Skin epidermis (tissue), 12 donors: ENCODE data around the gene DEFB129.
A peak's percentile ranks its signal among the peaks of the same experiment; 100 is the strongest.
"Not testable (repeated sequence)": the region's sequence is repeated elsewhere in the genome, so short reads cannot be mapped to it uniquely, and the experiment has no call there.

Experiments
- H3K27ac ChIP-seq, 21 experiments: fragments of 200-600 bp; sonication (generic) in 11 of 21; one replicate each; pipeline ENCODE4 v1.5.0; 2020; ENCODE audit warnings: mild to moderate bottlenecking in 3 of 21, inconsistent platforms in 2 of 21, moderate library complexity in 2 of 21
- H3K4me3 ChIP-seq, 7 experiments: fragments of 200-600 bp; sonication (generic) in 2 of 7; one replicate each; pipeline ENCODE4 v1.5.0; 2020; ENCODE audit warnings: inconsistent platforms in 2 of 7, mild to moderate bottlenecking in 2 of 7, moderate library complexity in 1 of 7

The DEFB129 gene

DNA sequence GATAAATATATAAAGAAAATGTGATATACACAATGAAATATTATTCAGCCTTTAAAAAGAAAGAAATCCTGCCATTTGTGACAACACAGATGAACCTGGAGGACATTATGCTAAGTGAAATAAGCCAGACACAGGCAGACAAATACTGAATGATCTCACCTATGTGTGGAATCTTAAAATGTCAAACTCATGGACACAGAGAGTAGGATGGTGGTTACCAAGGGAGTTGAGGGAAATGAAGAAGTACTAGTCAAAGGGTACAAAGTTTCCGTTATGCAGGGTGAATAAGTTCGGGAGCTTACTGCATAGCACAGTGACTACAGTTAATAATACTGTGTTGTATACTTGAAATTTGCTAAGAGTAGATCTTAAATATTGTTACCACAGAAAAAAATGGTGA, 15.8 kb downstream of the DEFB129 start:
- Histone ChIP-seq H3K27ac (no peak overlapping the region), H3K4me3 (no peak overlapping the region)

DNA sequence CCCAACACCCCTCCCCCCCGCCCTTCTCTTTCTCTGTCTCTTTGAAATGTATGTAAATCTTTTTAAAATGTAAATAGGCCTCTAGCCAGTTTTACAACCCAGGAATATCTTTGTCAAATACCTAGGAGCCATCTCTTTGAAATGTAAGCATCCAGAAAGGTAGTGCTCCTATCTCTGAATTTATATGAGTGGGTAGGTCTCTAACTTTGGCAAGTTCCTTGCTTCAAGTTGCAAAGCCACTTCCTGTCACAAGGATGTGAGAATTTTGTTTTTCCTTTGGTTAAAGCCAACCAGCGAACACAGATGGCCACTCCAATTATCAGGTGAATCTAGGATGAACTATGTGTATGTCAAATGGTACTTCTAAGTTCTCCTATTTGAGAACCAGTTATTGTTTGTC, 24.3 kb downstream of the DEFB129 start:
- H3K4me3 ChIP-seq: no peak overlapping the region
- H3K27ac ChIP-seq: no peak overlapping the region

DNA sequence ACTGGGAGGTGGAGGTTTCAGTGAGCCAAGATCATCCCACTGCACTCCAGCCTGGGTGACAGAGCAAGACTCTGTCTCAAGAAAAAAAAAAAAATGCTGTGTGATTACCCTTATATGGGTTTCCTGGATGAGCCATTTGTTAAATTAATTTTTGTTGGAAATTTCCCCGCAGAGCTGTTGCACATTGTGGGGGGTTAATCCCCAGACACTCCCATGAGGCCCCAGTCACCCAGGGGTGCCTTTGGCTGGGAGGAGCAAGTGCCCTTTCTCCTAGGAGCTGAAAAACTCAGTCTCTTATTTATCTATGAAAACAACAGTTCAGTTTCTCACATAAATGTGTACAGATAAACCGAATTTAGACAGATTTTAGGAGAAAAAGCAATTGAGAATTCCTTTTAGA, 25.7 kb downstream of the DEFB129 start:
- Histone ChIP-seq H3K4me3 (no peak overlapping the region), H3K27ac (no peak overlapping the region)

DNA sequence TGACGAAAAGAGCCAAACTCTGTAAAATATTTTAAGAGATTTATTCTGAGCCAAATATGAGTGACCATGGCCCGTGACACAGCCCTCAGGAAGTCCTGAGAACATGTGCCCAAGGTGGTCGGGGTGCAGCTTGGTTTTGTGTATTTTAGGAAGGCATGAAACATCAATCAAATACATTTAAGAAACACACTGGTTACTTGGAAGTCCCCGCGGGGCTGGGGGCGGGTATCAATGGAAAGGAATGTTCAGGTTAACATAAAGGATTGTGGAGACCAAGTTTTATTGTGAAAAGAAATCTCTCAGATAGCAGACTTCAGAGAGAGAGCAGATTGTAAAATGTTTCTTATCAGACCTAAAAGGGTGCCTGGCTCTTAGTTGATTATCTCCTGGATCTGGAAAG, 26.4 kb downstream of the DEFB129 start:
- H3K4me3 ChIP-seq, H3K27ac ChIP-seq: not testable (repeated sequence)

DNA sequence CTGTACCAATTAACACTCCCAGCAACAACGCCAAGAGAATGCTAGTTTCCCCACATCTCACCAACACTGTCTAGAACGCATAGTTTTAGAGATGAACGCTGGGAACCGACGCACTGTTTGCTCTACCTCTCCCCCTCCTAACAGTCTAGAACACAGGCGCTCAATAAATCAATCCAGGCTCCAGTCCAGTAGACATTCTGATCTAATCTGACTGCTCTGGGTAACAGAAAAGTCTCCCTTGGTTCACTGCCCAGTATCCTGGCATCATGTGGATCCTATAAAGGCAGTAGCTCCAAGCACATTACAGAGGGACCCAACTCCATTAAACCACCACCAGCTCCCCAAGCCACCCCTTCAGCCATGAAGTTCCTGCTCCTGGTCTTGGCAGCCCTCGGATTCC, 30.4 kb downstream of the DEFB129 start, which contains the start of gene DEFB132:
TSS of gene DEFB132 (plus strand) at position 306 of the 400 bp plus-strand sequence. CDS start at position 361, 55 bp downstream.
- no peak within 1 kb of the TSS for H3K4me3 ChIP-seq
- H3K27ac ChIP-seq: no peak within 1 kb of the TSS

DNA sequence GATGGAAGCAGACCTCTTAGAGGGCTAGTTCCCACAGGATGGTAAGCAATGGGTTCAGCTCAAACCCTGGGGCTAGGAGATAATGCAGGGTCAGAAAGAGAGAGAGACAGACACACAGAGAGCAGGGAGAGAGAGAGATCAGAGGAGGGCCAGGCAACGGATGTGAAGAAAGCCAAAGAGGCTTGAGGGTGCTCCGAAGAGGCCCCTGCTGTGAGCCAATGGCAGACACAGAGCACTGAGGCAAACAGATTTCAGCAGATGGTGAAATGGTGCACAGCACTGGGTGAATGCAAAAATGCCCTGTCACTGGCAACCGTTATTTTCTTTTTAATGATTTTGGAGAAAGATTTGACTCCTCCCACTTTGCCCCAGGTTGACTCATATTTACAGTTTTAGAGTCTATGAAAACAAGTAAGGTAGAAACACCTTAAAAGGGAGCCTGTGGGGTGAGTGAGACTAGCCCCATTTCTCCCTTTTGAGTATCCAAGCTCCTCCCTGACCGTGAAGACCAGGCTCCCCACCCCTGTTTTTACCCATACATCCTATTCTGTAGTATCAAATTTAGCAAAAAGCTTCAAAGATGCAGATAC, 31.3 kb downstream of the DEFB129 start:
- H3K4me3 ChIP-seq: no peak overlapping the region
- no peak overlapping the region for H3K27ac ChIP-seq

DNA sequence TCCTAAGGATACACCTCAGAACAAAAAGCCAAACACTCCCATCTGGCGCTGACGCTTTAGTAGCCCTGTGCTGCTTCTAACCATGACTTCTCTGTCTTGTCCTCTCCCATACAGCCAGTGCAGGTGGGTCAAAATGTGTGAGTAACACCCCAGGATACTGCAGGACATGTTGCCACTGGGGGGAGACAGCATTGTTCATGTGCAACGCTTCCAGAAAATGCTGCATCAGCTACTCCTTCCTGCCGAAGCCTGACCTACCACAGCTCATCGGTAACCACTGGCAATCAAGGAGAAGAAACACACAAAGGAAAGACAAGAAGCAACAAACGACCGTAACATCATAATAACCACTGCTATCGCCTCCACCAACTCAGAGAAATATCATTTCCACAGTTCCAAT, 31.9 kb downstream of the DEFB129 start:
- no peak overlapping the region for H3K4me3 ChIP-seq
- no peak overlapping the region for H3K27ac ChIP-seq

DNA sequence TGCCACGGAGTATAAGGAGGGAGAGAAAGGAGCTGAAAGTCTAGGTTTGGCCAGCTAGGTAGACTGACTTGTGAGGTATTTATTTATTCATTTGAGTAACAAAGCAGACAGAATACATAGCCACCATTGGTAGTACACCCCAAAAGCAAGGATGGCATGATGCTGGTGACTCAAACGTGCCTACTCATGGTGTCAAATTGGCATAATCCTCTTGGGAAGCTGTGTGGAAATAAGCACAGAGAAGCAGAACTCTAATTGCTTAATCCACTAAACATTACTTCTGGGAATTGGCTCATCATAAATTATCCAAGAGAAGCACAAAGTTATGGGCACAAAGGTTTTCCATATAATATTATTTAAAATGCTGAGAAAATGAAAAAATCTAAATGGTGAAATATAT, 32.9 kb downstream of the DEFB129 start:
- Histone ChIP-seq H3K4me3 (no peak overlapping the region), H3K27ac (no peak overlapping the region)

DNA sequence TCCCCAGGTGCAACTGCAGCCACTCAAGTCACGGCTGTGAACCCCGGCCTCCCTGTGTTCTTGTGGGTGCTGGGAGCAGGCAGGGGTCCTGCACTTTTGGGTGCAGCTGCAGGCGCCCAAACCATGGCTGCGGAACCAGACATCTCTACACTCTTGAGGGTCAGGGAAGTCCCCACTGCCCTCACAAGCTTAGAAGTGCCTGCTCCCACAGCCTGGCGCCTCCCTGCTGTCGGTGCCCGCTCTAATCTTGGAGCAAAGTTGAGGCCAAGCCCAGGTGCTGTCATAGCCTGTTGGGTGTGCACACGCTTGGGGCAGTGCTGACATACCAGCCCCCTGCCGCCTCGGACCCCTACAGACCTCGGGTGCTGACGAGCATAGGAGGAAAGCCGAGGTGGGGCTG, 36.6 kb downstream of the DEFB129 start:
- Histone ChIP-seq H3K27ac (no peak overlapping the region), H3K4me3 (no peak overlapping the region)

DNA sequence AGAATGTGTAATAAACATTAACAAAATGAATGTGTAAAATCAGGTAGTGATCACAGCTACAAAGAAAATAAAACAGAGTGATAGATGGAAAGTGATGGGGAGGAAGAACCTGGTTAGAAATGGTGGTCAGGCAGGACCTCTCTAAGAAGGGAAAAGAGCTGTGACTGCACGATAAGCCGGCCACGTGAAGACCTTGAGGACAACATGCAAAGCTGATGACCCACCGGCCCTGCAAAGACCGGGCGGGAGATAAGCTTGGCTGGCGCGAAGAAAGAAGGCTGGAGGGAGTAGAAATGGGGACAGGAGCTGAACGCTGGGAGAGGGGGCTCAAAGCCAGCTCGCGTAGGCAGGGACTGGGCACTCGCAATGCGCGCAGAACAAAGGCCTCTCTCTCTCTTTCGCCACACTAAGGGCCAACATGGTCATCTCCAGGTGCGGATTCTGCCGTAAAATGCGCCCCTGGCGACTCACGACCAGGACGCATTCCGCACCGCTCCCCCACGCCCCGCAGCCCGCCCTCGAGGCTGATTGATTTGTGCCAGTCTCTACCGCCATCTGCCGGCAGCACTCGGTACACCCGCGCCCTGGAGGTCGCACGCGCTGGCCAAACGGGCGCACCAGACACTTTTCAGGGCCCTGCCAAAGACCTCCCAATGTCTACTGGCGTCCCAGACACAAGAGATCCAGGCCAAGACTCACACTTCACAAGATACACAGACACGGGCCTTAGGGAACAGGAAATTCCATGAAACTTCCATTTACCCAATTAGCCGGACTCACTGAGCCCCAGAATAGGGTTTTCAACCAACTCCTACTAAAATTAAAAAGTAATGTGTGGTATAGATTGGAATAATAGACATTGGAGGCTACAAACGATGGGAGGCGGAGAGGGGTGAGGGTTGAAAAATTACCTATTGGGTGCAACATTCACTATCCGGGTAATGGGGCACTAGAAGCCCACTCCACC, 39.8 kb downstream of the DEFB129 start:
- Histone ChIP-seq H3K4me3 (peak overlapping the region; percentile 18 to 48 (median 25)), H3K27ac (peak overlapping the region in 1 of 21 experiments; percentile 43)

DNA sequence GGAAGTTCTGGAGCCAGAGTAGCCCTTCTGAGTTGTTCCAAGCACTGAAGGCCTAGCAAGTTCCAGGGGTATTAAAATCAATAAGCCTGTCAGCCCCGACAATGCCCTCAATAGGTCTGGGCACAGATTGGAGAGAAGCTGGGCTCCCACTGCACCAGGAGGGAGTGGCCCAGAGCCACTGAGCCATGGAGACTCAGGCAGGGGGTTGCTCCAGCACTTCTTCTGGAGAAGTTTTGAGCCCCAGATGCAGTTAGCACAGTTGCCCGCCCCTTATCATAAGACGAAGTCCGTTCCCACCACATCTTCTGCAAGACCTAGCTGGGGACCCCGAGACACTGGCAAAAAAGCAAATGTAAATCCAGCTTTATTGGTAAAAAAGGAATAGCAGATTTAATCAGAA, 43.5 kb downstream of the DEFB129 start:
- H3K4me3 ChIP-seq: no peak overlapping the region

DNA sequence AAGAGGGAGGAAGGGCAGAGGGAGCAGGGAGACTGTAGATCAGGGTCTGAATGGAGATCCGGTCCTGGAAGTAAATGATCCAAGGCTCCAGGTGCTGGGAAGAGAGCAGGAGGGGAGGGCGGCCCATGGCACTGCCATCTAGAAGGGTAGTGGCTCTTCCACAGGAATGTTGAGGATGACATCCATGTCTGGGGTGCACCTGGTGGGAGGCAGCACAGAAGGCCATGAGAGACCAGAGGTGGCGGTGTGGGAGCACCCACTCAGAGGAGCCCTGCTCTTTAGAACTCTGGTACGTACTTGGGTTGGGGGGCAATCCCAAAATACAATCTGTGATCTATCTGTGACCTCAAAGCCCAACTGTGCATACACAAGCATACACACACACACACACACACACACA, 44.0 kb downstream of the DEFB129 start:
- H3K27ac ChIP-seq: no peak overlapping the region
- no peak overlapping the region for H3K4me3 ChIP-seq

More for the DNA sequence above, 43.5 kb downstream of the DEFB129 start:
- H3K27ac ChIP-seq: no peak overlapping the region

DNA sequence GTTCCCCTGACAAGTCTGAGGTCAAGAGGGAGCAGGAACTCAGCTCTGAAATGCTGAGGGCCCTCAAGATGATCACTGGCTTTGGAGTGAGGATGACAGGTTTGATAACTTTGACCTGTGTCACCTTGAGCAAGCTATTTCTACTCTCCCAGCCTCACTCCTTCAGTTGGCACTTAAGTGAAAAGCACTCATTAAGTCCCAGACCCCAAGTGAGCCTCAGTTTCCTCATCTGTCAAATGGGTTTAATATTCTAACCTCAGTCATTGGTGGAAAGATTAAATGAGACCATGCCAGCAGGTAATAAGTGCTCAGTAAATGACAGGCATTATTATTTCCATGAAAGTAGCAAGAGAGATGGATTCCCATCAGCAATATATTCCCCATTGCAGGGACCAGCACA, 44.5 kb downstream of the DEFB129 start:
- no peak overlapping the region for H3K4me3 ChIP-seq
- no peak overlapping the region for H3K27ac ChIP-seq

DNA sequence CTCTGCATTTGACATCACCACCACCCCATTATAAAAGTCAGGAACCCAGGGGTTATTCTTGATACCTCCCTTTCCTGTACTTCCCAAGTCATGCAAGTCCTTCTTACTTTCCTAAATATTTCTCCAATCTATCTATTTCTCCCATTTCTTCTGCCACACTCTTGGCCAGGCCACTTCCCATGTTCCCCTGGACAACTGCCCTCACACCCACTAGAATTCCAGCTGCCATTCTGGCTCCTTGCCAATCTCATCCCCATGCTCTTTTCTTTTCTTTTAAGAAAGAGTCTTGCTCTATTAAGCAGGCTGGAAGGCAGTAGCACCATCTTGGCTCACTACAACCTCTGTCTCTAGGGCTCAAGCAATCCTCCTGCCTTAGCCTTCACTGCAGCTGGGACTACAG, 45.7 kb downstream of the DEFB129 start:
- H3K27ac ChIP-seq: no peak overlapping the region
- no peak overlapping the region for H3K4me3 ChIP-seq

DNA sequence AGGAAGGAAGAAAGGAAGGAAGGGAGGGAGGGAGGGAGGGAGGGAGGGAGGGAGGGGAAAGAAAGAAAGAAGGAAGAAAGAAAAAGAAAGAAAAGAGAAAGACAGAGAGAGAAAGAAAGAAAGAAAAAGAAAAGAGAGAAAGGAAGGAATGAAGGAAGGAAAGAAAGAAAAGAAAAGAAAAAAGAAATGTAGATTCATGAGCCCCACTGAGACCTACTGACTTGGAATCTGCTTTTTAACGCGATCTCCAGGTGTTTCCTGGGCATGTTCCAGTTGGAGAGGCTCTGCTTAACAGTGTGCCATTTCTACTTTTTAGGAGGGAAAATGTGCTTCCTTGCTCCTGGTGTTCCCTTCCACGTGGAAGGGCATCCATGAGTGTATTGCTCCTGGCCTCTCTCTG, 46.8 kb downstream of the DEFB129 start:
- Histone ChIP-seq H3K27ac (no peak overlapping the region), H3K4me3 (no peak overlapping the region)

DNA sequence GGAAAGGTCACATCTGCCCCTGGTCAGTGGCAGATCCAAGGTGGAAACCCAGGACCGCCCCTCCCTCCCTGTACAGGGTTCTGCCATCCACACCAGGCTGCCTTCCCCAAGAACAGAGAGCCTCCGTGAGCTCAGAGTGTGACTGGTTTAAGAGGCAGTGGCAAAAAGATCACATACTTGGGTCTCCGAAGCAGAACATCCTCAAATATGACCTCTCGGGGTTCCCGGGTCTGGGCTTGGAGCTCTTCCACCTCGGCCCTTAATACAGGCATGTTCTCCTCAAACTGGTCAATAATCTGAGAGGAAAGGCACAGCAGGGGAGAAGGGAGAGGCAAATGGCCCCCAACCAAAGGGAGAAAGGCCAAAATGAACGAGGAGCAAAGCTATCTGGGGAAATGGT, 48.7 kb downstream of the DEFB129 start:
- no peak overlapping the region for H3K27ac ChIP-seq
- no peak overlapping the region for H3K4me3 ChIP-seq

DNA sequence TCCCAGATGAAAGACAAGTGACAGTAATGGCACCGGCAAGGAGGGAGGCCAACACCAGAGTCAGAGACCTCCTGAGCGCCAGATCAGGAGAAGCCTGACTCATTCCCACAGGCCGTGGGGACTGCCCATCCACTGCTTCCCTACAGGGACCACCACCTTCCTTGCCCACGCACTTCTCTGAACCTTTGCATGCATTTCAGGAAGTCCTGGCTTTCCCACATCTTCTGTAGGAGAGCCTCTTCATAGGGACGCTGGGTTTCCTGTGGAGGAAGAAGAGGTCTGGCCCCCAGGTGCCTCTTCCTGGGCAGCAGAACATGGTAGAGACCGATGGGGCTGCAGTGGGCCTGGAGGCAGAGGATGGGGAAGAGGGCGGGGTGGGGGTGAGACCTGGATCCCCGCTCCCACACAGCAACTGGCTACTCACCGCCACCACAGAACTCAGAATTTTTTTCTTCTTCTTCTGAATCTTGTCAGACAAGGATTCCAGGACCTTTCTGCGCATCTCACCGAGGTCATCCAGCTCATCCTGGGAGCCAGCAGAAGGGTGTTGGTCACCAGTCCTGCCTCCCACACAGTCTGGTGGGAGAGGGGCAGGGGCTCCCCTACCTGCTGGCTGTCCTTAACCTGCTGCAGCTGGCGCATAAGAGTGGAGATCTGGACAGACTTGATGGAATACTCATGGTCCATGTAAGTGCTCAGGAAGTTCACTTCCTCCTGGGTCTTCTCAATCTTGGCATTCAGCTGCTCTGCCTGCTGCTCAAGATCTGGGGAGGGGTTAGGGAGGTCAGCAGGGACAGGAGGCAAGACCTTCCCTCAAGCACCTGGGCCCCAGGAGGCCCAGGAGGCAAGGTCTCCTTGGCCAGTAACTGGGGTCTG, 49.8 kb downstream of the DEFB129 start:
- no peak overlapping the region for H3K27ac ChIP-seq
- no peak overlapping the region for H3K4me3 ChIP-seq

DNA sequence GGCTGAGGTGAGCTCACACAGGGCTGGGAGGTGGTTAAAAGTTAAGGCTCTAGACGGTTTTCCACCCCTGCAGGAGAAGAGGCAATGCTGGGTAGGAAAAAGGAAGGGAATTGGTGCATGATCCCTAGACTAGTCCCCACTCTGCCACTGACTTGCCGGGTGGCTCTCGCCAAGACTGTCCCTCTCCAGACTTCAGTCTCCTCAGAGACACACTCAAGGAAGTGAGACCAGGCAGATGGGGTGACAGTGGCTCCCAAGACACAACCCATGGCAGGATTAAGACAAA, 50.4 kb downstream of the DEFB129 start:
- Histone ChIP-seq H3K4me3 (no peak overlapping the region), H3K27ac (no peak overlapping the region)

DNA sequence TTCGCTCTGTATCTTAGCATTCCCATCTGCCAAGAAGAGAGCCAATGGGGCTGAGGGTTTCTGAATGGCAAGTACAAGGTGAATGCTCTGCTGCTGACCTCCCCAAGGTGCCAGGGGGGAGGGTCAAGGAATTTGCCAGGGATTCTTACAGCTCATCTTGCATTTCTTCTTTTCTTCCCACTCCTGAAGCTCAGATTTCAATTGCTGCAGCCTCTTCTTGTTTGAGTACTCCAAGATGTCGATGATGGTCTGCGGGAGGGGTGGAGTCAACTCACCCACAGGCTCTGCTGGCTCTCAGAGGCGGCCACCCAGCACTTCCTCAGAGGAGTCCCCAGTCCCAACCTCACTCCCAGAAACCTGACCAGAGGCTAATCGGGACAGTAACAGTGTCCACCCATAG, 51.1 kb downstream of the DEFB129 start:
- Histone ChIP-seq H3K27ac (no peak overlapping the region), H3K4me3 (no peak overlapping the region)
